Liver (tissue), 9 donors: ENCODE data around the gene CAP2. TPM values are rescaled to one million over a fixed set of nuclear protein-coding genes. Genes with fewer than 3 reads are reported as not detected.
"Not testable (repeated sequence)": the region's sequence is repeated elsewhere in the genome, so short reads cannot be mapped to it uniquely, and the experiment has no call there.

Experiments
- DNase-seq: peaks from one replicate; pipeline ENCODE4 v3.0.0-alpha.2; 2017; ENCODE audit warnings: low spot score
- H3K27ac ChIP-seq, 2 donors: one replicate each; pipeline ENCODE4 v1.7.0; 2013; ENCODE audit warnings: inconsistent platforms in 2 of 2, low read length in 2 of 2, control low read depth in 1 of 2, low read depth in 1 of 2, mild to moderate bottlenecking in 1 of 2
- H3K27me3 ChIP-seq, 4 donors: one replicate each; pipeline versions ENCODE4 v1.6.1 to v1.7.0; 2013; ENCODE audit warnings: low read length in 3 of 4, inconsistent platforms in 1 of 4, mild to moderate bottlenecking in 1 of 4, moderate library complexity in 1 of 4; ENCODE audit not compliant: control insufficient read depth in 4 of 4, insufficient read depth in 4 of 4
- H3K36me3 ChIP-seq, 4 donors: one replicate each; pipeline versions ENCODE4 v1.6.1 to v1.7.0; 2013; ENCODE audit warnings: low read length in 3 of 4, mild to moderate bottlenecking in 3 of 4, low read depth in 1 of 4, moderate library complexity in 1 of 4; ENCODE audit not compliant: control insufficient read depth in 4 of 4, insufficient read depth in 3 of 4
- H3K4me1 ChIP-seq, 4 donors: one replicate each; pipeline versions ENCODE4 v1.6.1 to v1.7.0; 2013; ENCODE audit warnings: low read length in 3 of 4, mild to moderate bottlenecking in 3 of 4, moderate library complexity in 1 of 4; ENCODE audit not compliant: control insufficient read depth in 4 of 4, insufficient read depth in 4 of 4
- H3K4me3 ChIP-seq, 3 donors: one replicate each; pipeline versions ENCODE4 v1.6.1 to v1.7.0; 2013; ENCODE audit warnings: low read length in 3 of 3, control low read depth in 1 of 3, low read depth in 1 of 3, mild to moderate bottlenecking in 1 of 3
- H3K9ac ChIP-seq, 2 donors: one replicate each; pipeline ENCODE4 v1.7.0; 2013; ENCODE audit warnings: low read length in 2 of 2, mild to moderate bottlenecking in 2 of 2, moderate library complexity in 2 of 2, control low read depth in 1 of 2, low read depth in 1 of 2
- H3K9me3 ChIP-seq, 4 donors: one replicate each; pipeline versions ENCODE4 v1.6.1 to v1.7.0; 2013; ENCODE audit warnings: low read length in 3 of 4; ENCODE audit not compliant: control insufficient read depth in 4 of 4
- ATF3 ChIP-seq: IDR thresholded peaks from 2 replicates; pipeline ENCODE4 v1.6.1; 2016; ENCODE audit warnings: antibody characterized with exemption
- CTCF ChIP-seq: fragments of 150-350 bp; IDR thresholded peaks from 2 replicates; pipeline ENCODE4 v1.5.1; 2017; ENCODE audit warnings: improper control_type of control experiment, low read depth, low read length; ENCODE audit not compliant: missing input control
- EGR1 ChIP-seq, 2 donors: IDR thresholded peaks; 2 replicates each; pipeline ENCODE4 v1.6.1; 2016 to 2018; ENCODE audit warnings: antibody characterized with exemption in 2 of 2, low read depth in 2 of 2
- FOXA1 ChIP-seq: IDR thresholded peaks from 2 replicates; pipeline ENCODE4 v1.6.1; 2016; ENCODE audit warnings: antibody characterized with exemption
- GABPA ChIP-seq, 2 donors: IDR thresholded peaks in 1 of 2; conservative IDR thresholded peaks in 1 of 2; 2 replicates each; pipeline ENCODE4 v1.6.1; 2016; ENCODE audit warnings: antibody characterized with exemption in 2 of 2, mild to moderate bottlenecking in 1 of 2, moderate library complexity in 1 of 2
- HNF4A ChIP-seq, 2 donors: conservative IDR thresholded peaks; 2 replicates each; pipeline ENCODE4 v1.6.1; 2016; ENCODE audit warnings: antibody characterized with exemption in 2 of 2, mild to moderate bottlenecking in 2 of 2
- HNF4G ChIP-seq: IDR thresholded peaks from 2 replicates; pipeline ENCODE4 v1.6.1; 2016; ENCODE audit warnings: antibody characterized with exemption
- JUND ChIP-seq, 2 donors: IDR thresholded peaks; 2 replicates each; pipeline ENCODE4 v1.6.1; 2016; ENCODE audit warnings: antibody characterized with exemption in 2 of 2
- RAD21 ChIP-seq, 2 donors: IDR thresholded peaks; 2 replicates each; pipeline ENCODE4 v1.6.1; 2016; ENCODE audit warnings: antibody characterized with exemption in 2 of 2, mild to moderate bottlenecking in 2 of 2
- RXRA ChIP-seq, 2 donors: IDR thresholded peaks; 2 replicates each; pipeline ENCODE4 v1.6.1; 2017 to 2018; ENCODE audit warnings: antibody characterized with exemption in 2 of 2, mild to moderate bottlenecking in 1 of 2
- SP1 ChIP-seq: IDR thresholded peaks from 2 replicates; pipeline ENCODE4 v1.6.1; 2018; ENCODE audit warnings: antibody characterized with exemption, mild to moderate bottlenecking
- TAF1 ChIP-seq: conservative IDR thresholded peaks from 2 replicates; pipeline ENCODE4 v1.6.1; 2016; ENCODE audit warnings: antibody characterized with exemption, mild to moderate bottlenecking
- YY1 ChIP-seq: IDR thresholded peaks from 2 replicates; pipeline ENCODE4 v1.6.1; 2016; ENCODE audit warnings: antibody characterized with exemption, mild to moderate bottlenecking
- ZBTB33 ChIP-seq: IDR thresholded peaks from 2 replicates; pipeline ENCODE4 v1.6.1; 2016; ENCODE audit warnings: antibody characterized with exemption
- WGBS: extraction: QIAGEN DNeasy Blood & Tissue Kit; methylation state at CpG from one replicate; pipeline ENCODE4 v1.1.7; 2013; 5-methylcytosine and 5-hydroxymethylcytosine counted together
- polyA plus RNA-seq, 2 donors: library from polyadenylated mRNA; stranded (reverse) in 1 of 2; unstranded in 1 of 2; fragments of 200-250 nt in 1 of 2; fragments of >200 nt in 1 of 2; fragmentation: Nextera tagmentation in 1 of 2; extraction: Ambion mirVana in 1 of 2; gene quantifications; one replicate each; pipeline versions ENCODE4 v1.2.1 to v1.2.3, GENCODE V29; 2013 to 2015
- total RNA-seq, 2 donors: library from RNA; depleted of rRNA; stranded (reverse); fragments of >200 nt; gene quantifications; one replicate each; pipeline ENCODE4 v1.2.3, GENCODE V29; 2014
- TF ChIP-seq, protein P1 (sequence below): IDR thresholded peaks from 2 replicates; pipeline ENCODE4 v1.6.1; 2016; ENCODE audit warnings: antibody characterized with exemption, mild to moderate bottlenecking
- TF ChIP-seq, protein P2 (sequence below): IDR thresholded peaks from 2 replicates; pipeline ENCODE4 v1.6.1; 2016; ENCODE audit warnings: antibody characterized with exemption
- donor health status: healthy.
- donor health status: healthy.
- donor health status: healthy.
- donor health status: healthy.
- donor health status: healthy.

CAP2 gene
- total and polyA plus RNA-seq, 4 donors, result 1.2 to 6.4 (median 2.5) TPM

GRCh38 chr6:17432356-17432755 lies 39.0 kb downstream of the CAP2 start:
- Histone ChIP-seq H3K9ac (no peak overlapping the region), H3K27me3 (no peaks in the 10 kb centered on the region), H3K4me3 (no peak overlapping the region), H3K36me3 (no peaks in the 10 kb centered on the region), H3K9me3 (no peaks in the 10 kb centered on the region), H3K27ac (no peak overlapping the region), H3K4me1 (no peaks in the 10 kb centered on the region)
- 82% methylated on average over 2 of the region's 2 CpGs for WGBS
- TF ChIP-seq TAF1 (no peak), RXRA (IDR thresholded peaks at IDR 0.05) (no peak), EGR1 (IDR thresholded peaks at IDR 0.05; ENCODE audit: low read depth in 2 of 2) (no peak), FOXA1 (no peak), HNF4A (conservative IDR thresholded peaks at IDR 0.05) (no peak), SP1 (no peak), JUND (IDR thresholded peaks at IDR 0.05) (no peak), ATF3 (no peak), ZBTB33 (no peak), CTCF (no peak), RAD21 (IDR thresholded peaks at IDR 0.05) (no peak), HNF4G (no peak)
- TF ChIP-seq, protein P1, sequence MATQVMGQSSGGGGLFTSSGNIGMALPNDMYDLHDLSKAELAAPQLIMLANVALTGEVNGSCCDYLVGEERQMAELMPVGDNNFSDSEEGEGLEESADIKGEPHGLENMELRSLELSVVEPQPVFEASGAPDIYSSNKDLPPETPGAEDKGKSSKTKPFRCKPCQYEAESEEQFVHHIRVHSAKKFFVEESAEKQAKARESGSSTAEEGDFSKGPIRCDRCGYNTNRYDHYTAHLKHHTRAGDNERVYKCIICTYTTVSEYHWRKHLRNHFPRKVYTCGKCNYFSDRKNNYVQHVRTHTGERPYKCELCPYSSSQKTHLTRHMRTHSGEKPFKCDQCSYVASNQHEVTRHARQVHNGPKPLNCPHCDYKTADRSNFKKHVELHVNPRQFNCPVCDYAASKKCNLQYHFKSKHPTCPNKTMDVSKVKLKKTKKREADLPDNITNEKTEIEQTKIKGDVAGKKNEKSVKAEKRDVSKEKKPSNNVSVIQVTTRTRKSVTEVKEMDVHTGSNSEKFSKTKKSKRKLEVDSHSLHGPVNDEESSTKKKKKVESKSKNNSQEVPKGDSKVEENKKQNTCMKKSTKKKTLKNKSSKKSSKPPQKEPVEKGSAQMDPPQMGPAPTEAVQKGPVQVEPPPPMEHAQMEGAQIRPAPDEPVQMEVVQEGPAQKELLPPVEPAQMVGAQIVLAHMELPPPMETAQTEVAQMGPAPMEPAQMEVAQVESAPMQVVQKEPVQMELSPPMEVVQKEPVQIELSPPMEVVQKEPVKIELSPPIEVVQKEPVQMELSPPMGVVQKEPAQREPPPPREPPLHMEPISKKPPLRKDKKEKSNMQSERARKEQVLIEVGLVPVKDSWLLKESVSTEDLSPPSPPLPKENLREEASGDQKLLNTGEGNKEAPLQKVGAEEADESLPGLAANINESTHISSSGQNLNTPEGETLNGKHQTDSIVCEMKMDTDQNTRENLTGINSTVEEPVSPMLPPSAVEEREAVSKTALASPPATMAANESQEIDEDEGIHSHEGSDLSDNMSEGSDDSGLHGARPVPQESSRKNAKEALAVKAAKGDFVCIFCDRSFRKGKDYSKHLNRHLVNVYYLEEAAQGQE, result no peak
- TF ChIP-seq, protein P2, sequence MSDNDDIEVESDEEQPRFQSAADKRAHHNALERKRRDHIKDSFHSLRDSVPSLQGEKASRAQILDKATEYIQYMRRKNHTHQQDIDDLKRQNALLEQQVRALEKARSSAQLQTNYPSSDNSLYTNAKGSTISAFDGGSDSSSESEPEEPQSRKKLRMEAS, result no peak
- no peak for DNase-seq

GRCh38 chr6:17439243-17439993 lies 46.0 kb downstream of the CAP2 start:
- no peaks in the 10 kb centered on the region for H3K4me1 ChIP-seq
- H3K9me3 ChIP-seq, result no peaks in the 10 kb centered on the region
- no peak for DNase-seq
- TF ChIP-seq JUND (IDR thresholded peaks at IDR 0.05) (no peak), GABPA (IDR thresholded peaks at IDR 0.05 in 1 of 2, conservative IDR thresholded peaks at IDR 0.05 in 1 of 2) (no peak), YY1 (no peak), EGR1 (IDR thresholded peaks at IDR 0.05; ENCODE audit: low read depth in 2 of 2) (no peak), HNF4A (conservative IDR thresholded peaks at IDR 0.05) (no peak)
- TF ChIP-seq, protein P2, result no peak
- H3K27me3 ChIP-seq, result no peaks in the 10 kb centered on the region
- no peak overlapping the region for H3K9ac ChIP-seq
- no peaks in the 10 kb centered on the region for H3K36me3 ChIP-seq
- 85% methylated on average over 11 of the region's 11 CpGs for WGBS
- no peak overlapping the region for H3K27ac ChIP-seq
- no peak overlapping the region for H3K4me3 ChIP-seq

DNA sequence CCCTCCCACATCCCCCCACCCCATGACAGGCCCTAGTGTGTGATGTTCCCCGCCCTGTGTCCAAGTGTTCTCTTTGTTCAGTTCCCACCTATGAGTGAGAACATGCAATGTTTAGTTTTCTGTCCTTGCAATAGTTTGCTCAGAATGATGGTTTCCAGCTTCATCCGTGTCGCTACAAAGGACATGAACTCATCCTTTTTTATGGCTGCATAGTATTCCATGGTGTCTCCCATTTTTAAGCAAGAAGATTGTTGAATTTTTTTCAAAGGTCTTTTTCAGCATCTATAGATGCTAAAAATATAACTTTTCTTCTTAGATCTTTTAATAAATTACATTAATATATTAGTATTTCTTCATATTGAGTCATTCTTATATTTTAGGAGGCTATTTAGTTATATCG lies 47.4 kb downstream of the CAP2 start:
- H3K4me3 ChIP-seq, H3K9me3 ChIP-seq, H3K9ac ChIP-seq, H3K36me3 ChIP-seq, H3K27ac ChIP-seq, DNase-seq, H3K4me1 ChIP-seq, H3K27me3 ChIP-seq: not testable (repeated sequence)
- WGBS, result 96% methylated on average over 4 of the region's 4 CpGs
